ENCODE results near the gene PLA2G4E. TPM values are rescaled to one million over a fixed set of nuclear protein-coding genes. Genes with fewer than 3 reads are reported as not detected.

Gene PLA2G4E
- total and polyA plus RNA-seq, 9 of the 15 experiments (the other 6 are each of a cell fraction or from before 2014, with no cell fraction given): 0.03 TPM; not detected in 8

DNA sequence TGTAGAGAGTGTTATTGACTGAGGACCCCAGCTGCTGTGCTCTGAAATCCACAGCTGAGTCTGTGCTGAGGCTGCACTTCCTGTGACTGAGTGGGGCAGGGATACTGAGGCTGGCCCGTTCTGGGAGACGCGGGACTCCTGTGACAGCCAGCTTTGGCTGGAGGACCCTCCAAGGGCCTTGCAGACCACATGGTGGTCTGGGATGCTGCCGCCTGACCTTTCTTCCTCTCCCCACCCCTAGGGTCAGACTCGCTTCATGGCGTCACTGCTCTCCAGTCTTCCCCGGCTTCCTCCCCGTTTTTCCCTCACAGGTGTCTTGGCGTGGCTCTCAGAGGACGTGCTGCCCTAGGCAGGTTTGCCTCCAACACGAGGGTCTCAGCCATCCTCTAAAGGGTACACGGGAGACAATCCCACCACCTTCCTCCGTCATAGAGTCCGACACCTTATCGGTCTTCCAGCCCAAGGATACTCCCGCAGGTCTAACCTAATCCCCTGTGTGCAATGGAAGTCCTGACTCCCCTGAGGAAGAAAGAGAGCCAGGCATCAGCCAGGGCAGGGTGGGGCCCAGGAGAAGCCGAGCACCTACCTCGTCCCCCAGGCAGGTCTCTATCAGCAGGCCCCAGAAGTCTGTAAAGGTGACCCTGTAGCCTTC lies 28.6 kb downstream of the PLA2G4E start:
- POLR2A ChIA-PET: interaction anchor here (0.8 to 1.5 kb wide), 2 partner anchors 13 to 14 kb away, joined by 6 to 7 read pairs; no protein-coding TSS in a partner anchor
- peaks cover 11% of the 10 kb centered on the region; the same call in 1 of the 2 replicates for H4K20me1 ChIP-seq (replicated peaks; ENCODE audit: control insufficient read depth, insufficient read depth, low read length)
- no peaks in the 10 kb centered on the region for H3K9me3 ChIP-seq (replicated peaks; ENCODE audit: control insufficient read depth, insufficient read depth, low read depth, low read length)
- DNase-seq (ENCODE audit: extremely low read depth in 1 of 4, low spot score in 3 of 4) (no peak), ATAC-seq (no peak), FAIRE-seq (no peak)
- no TSS peak for BruUV-seq (replicated peaks)
- H3K27me3 ChIP-seq (ENCODE audit: control insufficient read depth in 2 of 2, insufficient read depth in 2 of 2, low read length in 2 of 2): peaks cover 39 to 73% of the 10 kb centered on the region in 2 experiments; a peak in 4 of 5 replicates
- CTCF ChIA-PET (ENCODE audit: low intra/inter-chr PET ratio): interaction anchor here (1.4 kb wide), 1 partner anchor 89 kb away, joined by 3 read pairs; no protein-coding TSS in a partner anchor
- intact Hi-C loops (cut with micrococcal nuclease): no loop called here
- no peak overlapping the region for H3K4me3 ChIP-seq
- H3K27ac ChIP-seq (ENCODE audit: extremely low read depth, low read depth, low read length): no peak overlapping the region
- H2AFZ ChIP-seq (ENCODE audit: low read depth, low read length): no peak overlapping the region
- no peak for TF ChIP-seq BRD4 (IDR thresholded peaks at IDR 0.05)
- no peak for TF ChIP-seq SMAD1 (IDR thresholded peaks at IDR 0.05; ENCODE audit: low read depth, low read length, partially characterized antibody)
- no peak for TF ChIP-seq TFAM (CRISPR knock-in tag; conservative IDR thresholded peaks at IDR 0.05)
- TF ChIP-seq XRCC4 (IDR thresholded peaks at IDR 0.05; ENCODE audit: extremely low read depth, insufficient read depth, insufficient read length): no peak
- TF ChIP-seq XRCC5 (IDR thresholded peaks at IDR 0.05; ENCODE audit: low read depth, low read length): no peak
- TF ChIP-seq SRF (CRISPR knock-in tag; IDR thresholded peaks at IDR 0.05): no peak
- no peak for TF ChIP-seq NBN (IDR thresholded peaks at IDR 0.05; ENCODE audit: low read depth)
- TF ChIP-seq BACH1 (tag; IDR thresholded peaks at IDR 0.05): no peak
- TF ChIP-seq NCOA2 (IDR thresholded peaks at IDR 0.05; ENCODE audit: partially characterized antibody in 2 of 2): no peak
- no peak for TF ChIP-seq BRF1 (IDR thresholded peaks at IDR 0.05; ENCODE audit: borderline replicate concordance, extremely low read depth, insufficient read length)
- TF ChIP-seq, protein P1, sequence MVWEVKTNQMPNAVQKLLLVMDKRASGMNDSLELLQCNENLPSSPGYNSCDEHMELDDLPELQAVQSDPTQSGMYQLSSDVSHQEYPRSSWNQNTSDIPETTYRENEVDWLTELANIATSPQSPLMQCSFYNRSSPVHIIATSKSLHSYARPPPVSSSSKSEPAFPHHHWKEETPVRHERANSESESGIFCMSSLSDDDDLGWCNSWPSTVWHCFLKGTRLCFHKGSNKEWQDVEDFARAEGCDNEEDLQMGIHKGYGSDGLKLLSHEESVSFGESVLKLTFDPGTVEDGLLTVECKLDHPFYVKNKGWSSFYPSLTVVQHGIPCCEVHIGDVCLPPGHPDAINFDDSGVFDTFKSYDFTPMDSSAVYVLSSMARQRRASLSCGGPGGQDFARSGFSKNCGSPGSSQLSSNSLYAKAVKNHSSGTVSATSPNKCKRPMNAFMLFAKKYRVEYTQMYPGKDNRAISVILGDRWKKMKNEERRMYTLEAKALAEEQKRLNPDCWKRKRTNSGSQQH (CRISPR knock-in tag; IDR thresholded peaks at IDR 0.05): no peak
- no peak for TF ChIP-seq RFX1 (IDR thresholded peaks at IDR 0.05)
- TF ChIP-seq, protein P2, sequence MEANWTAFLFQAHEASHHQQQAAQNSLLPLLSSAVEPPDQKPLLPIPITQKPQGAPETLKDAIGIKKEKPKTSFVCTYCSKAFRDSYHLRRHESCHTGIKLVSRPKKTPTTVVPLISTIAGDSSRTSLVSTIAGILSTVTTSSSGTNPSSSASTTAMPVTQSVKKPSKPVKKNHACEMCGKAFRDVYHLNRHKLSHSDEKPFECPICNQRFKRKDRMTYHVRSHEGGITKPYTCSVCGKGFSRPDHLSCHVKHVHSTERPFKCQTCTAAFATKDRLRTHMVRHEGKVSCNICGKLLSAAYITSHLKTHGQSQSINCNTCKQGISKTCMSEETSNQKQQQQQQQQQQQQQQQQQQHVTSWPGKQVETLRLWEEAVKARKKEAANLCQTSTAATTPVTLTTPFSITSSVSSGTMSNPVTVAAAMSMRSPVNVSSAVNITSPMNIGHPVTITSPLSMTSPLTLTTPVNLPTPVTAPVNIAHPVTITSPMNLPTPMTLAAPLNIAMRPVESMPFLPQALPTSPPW (CRISPR knock-in tag; IDR thresholded peaks at IDR 0.05): no peak
- TF ChIP-seq, protein P3, sequence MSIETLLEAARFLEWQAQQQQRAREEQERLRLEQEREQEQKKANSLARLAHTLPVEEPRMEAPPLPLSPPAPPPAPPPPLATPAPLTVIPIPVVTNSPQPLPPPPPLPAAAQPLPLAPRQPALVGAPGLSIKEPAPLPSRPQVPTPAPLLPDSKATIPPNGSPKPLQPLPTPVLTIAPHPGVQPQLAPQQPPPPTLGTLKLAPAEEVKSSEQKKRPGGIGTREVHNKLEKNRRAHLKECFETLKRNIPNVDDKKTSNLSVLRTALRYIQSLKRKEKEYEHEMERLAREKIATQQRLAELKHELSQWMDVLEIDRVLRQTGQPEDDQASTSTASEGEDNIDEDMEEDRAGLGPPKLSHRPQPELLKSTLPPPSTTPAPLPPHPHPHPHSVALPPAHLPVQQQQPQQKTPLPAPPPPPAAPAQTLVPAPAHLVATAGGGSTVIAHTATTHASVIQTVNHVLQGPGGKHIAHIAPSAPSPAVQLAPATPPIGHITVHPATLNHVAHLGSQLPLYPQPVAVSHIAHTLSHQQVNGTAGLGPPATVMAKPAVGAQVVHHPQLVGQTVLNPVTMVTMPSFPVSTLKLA (conservative IDR thresholded peaks at IDR 0.05): no peak
- H3K9ac ChIP-seq (ENCODE audit: insufficient read depth in 1 of 2, low read depth in 2 of 2, low read length in 2 of 2): no peak overlapping the region
- in situ Hi-C loops (cut with MboI): loop anchor here (5.0 kb wide), 1 partner anchor 65 kb away; no protein-coding TSS in a partner anchor
- H3K4me1 ChIP-seq (replicated peaks in 1 of 2; ENCODE audit: control insufficient read depth in 2 of 2, insufficient read depth in 2 of 2, low read length in 2 of 2): peaks cover 0 to 5% of the 10 kb centered on the region in 2 experiments; a peak in 1 of 5 replicates
- H3K79me2 ChIP-seq (ENCODE audit: control insufficient read depth, insufficient read depth, low read length): no peaks in the 10 kb centered on the region
- WGBS (ENCODE audit: insufficient coverage, low coverage, missing lambda C conversion rate): 3% methylated on average over 14 of the region's 18 CpGs
- H3K9me1 ChIP-seq (ENCODE audit: control insufficient read depth, insufficient read depth, low read length): no peaks in the 10 kb centered on the region
- no peaks in the 10 kb centered on the region for H3K36me3 ChIP-seq (ENCODE audit: control insufficient read depth, insufficient read depth, low read length)
- H3K4me2 ChIP-seq (ENCODE audit: insufficient read depth, low read length): no peak overlapping the region
